Mesendoderm (in vitro differentiated cells): Measurements from ENCODE around the gene KRTAP10-10.
"Not testable (repeated sequence)": the region's sequence is repeated elsewhere in the genome, so short reads cannot be mapped to it uniquely, and the experiment has no call there.

ENCODE experiments used
- DNase-seq: peaks from one replicate; pipeline ENCODE4 v3.0.0; 2013
- H2AK5ac ChIP-seq: 2 replicates; pipeline ENCODE4 v1.6.1; 2013; ENCODE audit warnings: low read length, inconsistent platforms
- H2BK120ac ChIP-seq: 2 replicates; pipeline ENCODE4 v1.6.1; 2013; ENCODE audit warnings: low read depth, mild to moderate bottlenecking, low read length, moderate library complexity, mixed read lengths
- H2BK15ac ChIP-seq: replicated peaks from 2 replicates; pipeline ENCODE4 v1.6.1; 2013; ENCODE audit warnings: low read depth, mild to moderate bottlenecking, moderate library complexity
- H2BK5ac ChIP-seq: 2 replicates; pipeline ENCODE4 v1.6.1; 2013; ENCODE audit warnings: low read length, inconsistent platforms
- H3K18ac ChIP-seq: 2 replicates; pipeline ENCODE4 v1.6.1; 2013; ENCODE audit warnings: mild to moderate bottlenecking, low read length, mixed read lengths
- H3K23ac ChIP-seq: one replicate; pipeline ENCODE4 v1.6.1; 2013; ENCODE audit warnings: low read length
- H3K27ac ChIP-seq: 2 replicates; pipeline ENCODE4 v1.5.1; 2013; ENCODE audit warnings: low read depth, mild to moderate bottlenecking, inconsistent platforms, low read length, moderate library complexity
- H3K27me3 ChIP-seq: 2 replicates; pipeline ENCODE4 v1.6.1; 2013; ENCODE audit warnings: low read length, control low read depth, mild to moderate bottlenecking, inconsistent platforms; ENCODE audit not compliant: insufficient read depth, poor library complexity
- H3K36me3 ChIP-seq: 2 replicates; pipeline ENCODE4 v1.6.1; 2013; ENCODE audit warnings: low read length, inconsistent platforms; ENCODE audit not compliant: control insufficient read depth, insufficient read depth
- H3K4ac ChIP-seq: one replicate; pipeline ENCODE4 v1.6.1; 2013; ENCODE audit warnings: low read depth, mild to moderate bottlenecking, low read length, moderate library complexity
- H3K4me1 ChIP-seq: 2 replicates; pipeline ENCODE4 v1.6.1; 2013; ENCODE audit warnings: low read depth, low read length, inconsistent platforms; ENCODE audit not compliant: control insufficient read depth
- H3K4me2 ChIP-seq: 2 replicates; pipeline ENCODE4 v1.6.1; 2013; ENCODE audit warnings: low read length
- H3K4me3 ChIP-seq: 2 replicates; pipeline ENCODE4 v1.5.1; 2013; ENCODE audit warnings: mild to moderate bottlenecking, low read length
- H3K56ac ChIP-seq: one replicate; pipeline ENCODE4 v1.6.1; 2013; ENCODE audit warnings: low read length
- H3K79me1 ChIP-seq: 2 replicates; pipeline ENCODE4 v1.6.1; 2013; ENCODE audit warnings: low read length, inconsistent platforms
- H3K79me2 ChIP-seq: 2 replicates; pipeline ENCODE4 v1.6.1; 2013; ENCODE audit warnings: mild to moderate bottlenecking, low read length; ENCODE audit not compliant: control insufficient read depth, insufficient read depth
- H3K9ac ChIP-seq: 2 replicates; pipeline ENCODE4 v1.6.1; 2013; ENCODE audit warnings: low read length, inconsistent platforms
- H4K5ac ChIP-seq: one replicate; pipeline ENCODE4 v1.6.1; 2013; ENCODE audit warnings: low read length
- H4K8ac ChIP-seq: one replicate; pipeline ENCODE4 v1.6.1; 2013; ENCODE audit warnings: low read depth, mild to moderate bottlenecking, control low read depth, low read length, moderate library complexity
- WGBS: extraction: QIAGEN DNeasy Blood & Tissue Kit; methylation state at CpG from one replicate; pipeline ENCODE4 v1.1.7; 2013; ENCODE audit warnings: low lambda C conversion rate, missing lambda C conversion rate; ENCODE audit not compliant: insufficient coverage; ENCODE audit errors: extremely low coverage; 5-methylcytosine and 5-hydroxymethylcytosine counted together

KRTAP10-10 gene

GRCh38 chr21:44625756-44626155 lies 11.4 kb upstream of the KRTAP10-10 start:
- no peak overlapping the region for H3K27ac ChIP-seq
- no peak overlapping the region for H3K9ac ChIP-seq
- H2BK5ac ChIP-seq, result no peak overlapping the region
- no peak overlapping the region for H3K18ac ChIP-seq
- no peaks in the 10 kb centered on the region for H3K79me1 ChIP-seq
- no peaks in the 10 kb centered on the region for H3K4me1 ChIP-seq
- no peaks in the 10 kb centered on the region for H3K36me3 ChIP-seq
- H3K79me2 ChIP-seq, result no peaks in the 10 kb centered on the region
- no peak overlapping the region for H3K23ac ChIP-seq
- no peak overlapping the region for H2AK5ac ChIP-seq
- no peak overlapping the region for H3K4me2 ChIP-seq
- no peak overlapping the region for H3K4ac ChIP-seq
- H4K8ac ChIP-seq, result no peak overlapping the region
- no peak overlapping the region for H4K5ac ChIP-seq
- H2BK120ac ChIP-seq, result no peak overlapping the region
- no CpG with 5 or more reads among the region's 7 CpGs for WGBS
- H3K27me3 ChIP-seq, result no peaks in the 10 kb centered on the region
- H2BK15ac ChIP-seq, result no peak overlapping the region
- no peak for DNase-seq
- H3K4me3 ChIP-seq, result no peak overlapping the region
- no peak overlapping the region for H3K56ac ChIP-seq

DNA sequence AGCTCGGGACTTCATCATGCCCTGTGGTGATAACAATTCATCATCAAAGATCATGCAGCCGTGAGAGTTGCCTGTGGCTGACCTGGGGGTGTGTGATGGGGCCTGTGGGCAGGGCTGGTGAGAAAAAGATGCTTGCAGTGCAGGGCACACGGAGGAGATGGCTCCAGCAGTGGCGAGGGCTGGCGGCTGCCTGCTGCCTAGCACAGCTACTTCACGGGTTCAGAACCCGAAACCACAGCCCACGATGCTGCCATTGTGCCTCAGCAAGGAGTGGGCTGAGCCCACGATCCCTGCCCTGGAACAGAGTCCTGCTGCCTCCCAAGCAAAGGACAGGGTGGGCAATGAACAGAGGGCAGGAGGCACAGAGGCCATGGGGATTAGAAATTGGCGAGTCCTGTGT lies 10.9 kb upstream of the KRTAP10-10 start:
- Histone ChIP-seq H3K18ac (no peak overlapping the region), H3K4me2 (no peak overlapping the region), H3K4me1 (no peaks in the 10 kb centered on the region), H2BK5ac (no peak overlapping the region), H3K27me3 (no peaks in the 10 kb centered on the region), H4K8ac (no peak overlapping the region), H3K27ac (no peak overlapping the region), H3K36me3 (no peaks in the 10 kb centered on the region), H2BK15ac (no peak overlapping the region), H3K79me1 (no peaks in the 10 kb centered on the region), H3K56ac (no peak overlapping the region), H3K23ac (no peak overlapping the region), H2BK120ac (no peak overlapping the region), H3K79me2 (no peaks in the 10 kb centered on the region), H2AK5ac (no peak overlapping the region), H4K5ac (no peak overlapping the region), H3K9ac (no peak overlapping the region), H3K4ac (no peak overlapping the region), H3K4me3 (no peak overlapping the region)
- WGBS, result no CpG with 5 or more reads among the region's 10 CpGs
- no peak for DNase-seq

DNA sequence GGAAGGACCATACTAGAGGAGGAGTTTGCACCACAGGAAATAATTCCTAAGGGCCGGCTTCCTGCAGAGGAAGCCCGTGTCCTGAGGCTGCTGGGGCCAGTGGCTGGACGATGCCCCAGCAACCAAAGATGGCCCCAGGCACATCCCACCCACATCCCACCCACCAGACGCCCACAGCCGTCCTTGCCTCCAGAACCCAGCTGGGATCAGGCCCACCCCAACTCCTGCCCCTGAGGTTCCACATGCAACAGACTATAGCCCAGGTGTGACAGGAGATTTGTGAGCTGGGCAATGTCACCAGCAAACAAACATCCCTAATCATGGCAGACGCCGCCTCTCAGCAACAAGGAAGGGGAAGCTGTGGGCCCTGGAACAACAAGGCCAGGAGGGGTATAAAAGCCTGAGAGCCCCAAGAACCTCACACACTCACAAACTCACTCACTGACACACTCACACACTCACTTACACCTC lies 10.4 kb upstream of the KRTAP10-10 start, which contains the start of gene KRTAP10-9:
KRTAP10-9 (plus strand) TSS at position 421 of the 471 bp plus-strand sequence. CDS start 79 bp downstream, outside the sequence.
- Histone ChIP-seq H2BK120ac (no peak within 1 kb of the TSS), H3K18ac (no peak within 1 kb of the TSS), H2BK5ac (no peak within 1 kb of the TSS), H3K4me1 (no peaks in the 10 kb centered on the region), H4K5ac (no peak within 1 kb of the TSS), H3K27ac (no peak within 1 kb of the TSS), H2AK5ac (no peak within 1 kb of the TSS), H3K4ac (no peak within 1 kb of the TSS), H3K4me2 (no peak within 1 kb of the TSS), H3K79me1 (no peaks in the 10 kb centered on the region), H3K23ac (no peak within 1 kb of the TSS), H3K27me3 (no peaks in the 10 kb centered on the region), H4K8ac (no peak within 1 kb of the TSS), H3K4me3 (no peak within 1 kb of the TSS), H2BK15ac (no peak within 1 kb of the TSS), H3K56ac (no peak within 1 kb of the TSS), H3K9ac (no peak within 1 kb of the TSS), H3K79me2 (no peaks in the 10 kb centered on the region), H3K36me3 (no peaks in the 10 kb centered on the region)
- no CpG with 5 or more reads among the region's 7 CpGs for WGBS
- DNase-seq, result no peak

DNA sequence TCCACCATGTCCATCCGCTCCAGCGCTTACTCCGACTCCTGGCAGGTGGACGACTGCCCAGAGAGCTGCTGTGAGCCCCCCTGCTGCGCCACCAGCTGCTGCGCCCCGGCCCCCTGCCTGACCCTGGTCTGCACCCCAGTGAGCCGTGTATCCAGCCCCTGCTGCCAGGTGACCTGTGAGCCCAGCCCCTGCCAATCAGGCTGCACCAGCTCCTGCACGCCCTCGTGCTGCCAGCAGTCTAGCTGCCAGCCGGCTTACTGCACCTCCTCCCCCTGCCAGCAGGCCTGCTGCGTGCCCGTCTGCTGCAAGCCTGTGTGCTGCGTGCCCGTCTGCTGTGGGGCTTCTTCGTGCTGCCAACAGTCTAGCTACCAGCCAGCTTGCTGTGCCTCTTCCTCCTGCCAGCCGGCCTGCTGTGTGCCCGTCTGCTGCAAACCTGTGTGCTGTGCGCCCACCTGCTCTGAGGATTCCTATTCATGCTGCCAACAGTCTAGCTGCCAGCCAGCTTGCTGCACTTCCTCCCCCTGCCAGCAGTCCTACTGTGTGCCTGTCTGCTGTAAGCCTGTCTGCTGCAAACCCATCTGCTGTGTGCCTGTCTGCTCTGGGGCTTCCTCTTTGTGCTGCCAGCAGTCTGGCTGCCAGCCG lies 9.9 kb upstream of the KRTAP10-10 start:
- not testable (repeated sequence) for H2BK5ac ChIP-seq, H3K18ac ChIP-seq, H3K36me3 ChIP-seq, H2BK120ac ChIP-seq, H3K4ac ChIP-seq, H3K4me2 ChIP-seq, H3K27me3 ChIP-seq, H3K27ac ChIP-seq, H3K23ac ChIP-seq, H3K4me3 ChIP-seq, H3K9ac ChIP-seq, H3K4me1 ChIP-seq, H2BK15ac ChIP-seq, DNase-seq, H4K5ac ChIP-seq, H3K79me2 ChIP-seq, H2AK5ac ChIP-seq, H3K79me1 ChIP-seq, H3K56ac ChIP-seq, H4K8ac ChIP-seq
- WGBS, result no CpG with 5 or more reads among the region's 20 CpGs

GRCh38 chr21:44627831-44628233 lies 9.3 kb upstream of the KRTAP10-10 start:
- not testable (repeated sequence) for H3K4me1 ChIP-seq, H3K4me3 ChIP-seq, H4K5ac ChIP-seq, H3K23ac ChIP-seq, H3K79me1 ChIP-seq, H3K4me2 ChIP-seq, H3K4ac ChIP-seq, H3K56ac ChIP-seq, H3K36me3 ChIP-seq, H2BK15ac ChIP-seq, H2BK5ac ChIP-seq, DNase-seq, H3K9ac ChIP-seq, H3K27me3 ChIP-seq, H3K18ac ChIP-seq, H3K27ac ChIP-seq, H3K79me2 ChIP-seq, H2BK120ac ChIP-seq, H2AK5ac ChIP-seq, H4K8ac ChIP-seq
- WGBS, result no CpG with 5 or more reads among the region's 15 CpGs
